ENCODE data around the gene CNMD. TPM values are rescaled to one million over a fixed set of nuclear protein-coding genes. Genes with fewer than 3 reads are reported as not detected.
"Not testable (repeated sequence)": the region's sequence is repeated elsewhere in the genome, so short reads cannot be mapped to it uniquely, and the experiment has no call there.

CNMD gene
- total RNA-seq, 6 experiments from 2014 or later = not detected

GRCh38 chr13:52686376-52686775 lies 53.2 kb downstream of the CNMD start:
- 89% methylated on average over 4 of the region's 4 CpGs for WGBS (ENCODE audit: insufficient coverage, low coverage, low lambda C conversion rate, missing lambda C conversion rate)
- peaks cover 0 to 64% (median 20%) of the 10 kb centered on the region in 4 donors for H3K36me3 ChIP-seq
- H3K9me3 ChIP-seq = no peaks in the 10 kb centered on the region
- DNase-seq (no peak), ATAC-seq (no peak)
- intact Hi-C loops (cut with DNase I) = no loop called here
- no peaks in the 10 kb centered on the region for H3K4me1 ChIP-seq
- no peak for TF ChIP-seq POLR2A (IDR thresholded peaks at IDR 0.05)
- TF ChIP-seq CTCF (IDR thresholded peaks at IDR 0.05) = no peak
- H3K27ac ChIP-seq = no peak overlapping the region
- no peaks in the 10 kb centered on the region for H3K27me3 ChIP-seq
- no peak overlapping the region for H3K4me3 ChIP-seq

- H3K9me3 ChIP-seq; ATAC-seq; DNase-seq; H3K4me3 ChIP-seq; H3K27me3 ChIP-seq; H3K4me1 ChIP-seq; H3K27ac ChIP-seq; intact Hi-C loops (cut with DNase I): not testable (repeated sequence)
- H3K36me3 ChIP-seq = peaks cover 0 to 64% (median 20%) of the 10 kb centered on the region in 4 donors
- 92% methylated on average over 8 of the region's 9 CpGs for WGBS (ENCODE audit: insufficient coverage, low coverage, low lambda C conversion rate, missing lambda C conversion rate)
Measured at GRCh38 chr13:52685806-52686205, 53.8 kb downstream of the CNMD start.

- Histone ChIP-seq H3K27me3 (no peaks in the 10 kb centered on the region), H3K9me3 (no peaks in the 10 kb centered on the region), H3K4me3 (no peak overlapping the region), H3K27ac (no peak overlapping the region), H3K4me1 (no peaks in the 10 kb centered on the region), H3K36me3 (peaks cover 0 to 44% (median 13%) of the 10 kb centered on the region in 4 donors)
- DNase-seq (no peak), ATAC-seq (no peak)
- WGBS (ENCODE audit: insufficient coverage, low coverage, low lambda C conversion rate, missing lambda C conversion rate) = 85% methylated on average over 1 of the region's 1 CpG
- TF ChIP-seq CTCF (IDR thresholded peaks at IDR 0.05) = no peak
- no peak for TF ChIP-seq POLR2A (IDR thresholded peaks at IDR 0.05)
- intact Hi-C loops (cut with DNase I) = no loop called here
Measured at GRCh38 chr13:52677823-52678222, 61.8 kb downstream of the CNMD start.

- intact Hi-C loops (cut with DNase I) = no loop called here
- DNase-seq (no peak), ATAC-seq (no peak)
- Histone ChIP-seq H3K36me3 (peaks cover 0 to 38% (median 4%) of the 10 kb centered on the region in 4 donors), H3K27me3 (no peaks in the 10 kb centered on the region), H3K4me1 (no peaks in the 10 kb centered on the region), H3K4me3 (no peak overlapping the region), H3K27ac (no peak overlapping the region), H3K9me3 (no peaks in the 10 kb centered on the region)
- no peak for TF ChIP-seq POLR2A (IDR thresholded peaks at IDR 0.05)
- no peak for TF ChIP-seq CTCF (IDR thresholded peaks at IDR 0.05)
- 87% methylated on average over 1 of the region's 1 CpG for WGBS (ENCODE audit: insufficient coverage, low coverage, low lambda C conversion rate, missing lambda C conversion rate)
Measured at GRCh38 chr13:52673465-52673864, 66.2 kb downstream of the CNMD start.

GRCh38 chr13:52670726-52671125 lies 68.9 kb downstream of the CNMD start:
- 100% methylated on average over 5 of the region's 8 CpGs for WGBS (ENCODE audit: insufficient coverage, low coverage, low lambda C conversion rate, missing lambda C conversion rate)
- no peak for ATAC-seq
- H3K36me3 ChIP-seq = peaks cover 0 to 55% (median 12%) of the 10 kb centered on the region in 4 donors
- H3K4me1 ChIP-seq = no peaks in the 10 kb centered on the region
- H3K9me3 ChIP-seq = no peaks in the 10 kb centered on the region
- intact Hi-C loops (cut with DNase I) = no loop called here
- TF ChIP-seq POLR2A (IDR thresholded peaks at IDR 0.05) = no peak
- TF ChIP-seq CTCF (IDR thresholded peaks at IDR 0.05) = no peak
- no peak overlapping the region for H3K27ac ChIP-seq
- H3K27me3 ChIP-seq = no peaks in the 10 kb centered on the region
- H3K4me3 ChIP-seq = no peak overlapping the region
- DNase-seq = no peak

Measured in right lobe of liver (tissue), 6 donors.